GM19372 (cell line): ENCODE results near the gene PNMT.

Experiments
- ATAC-seq: cut with Tn5 transposase; IDR thresholded peaks from one replicate; pipeline ENCODE4 v1.9.1; 2021; ENCODE audit warnings: mild to moderate bottlenecking, low read depth, moderate library complexity; ENCODE audit not compliant: unreplicated experiment

The PNMT gene, protein sequence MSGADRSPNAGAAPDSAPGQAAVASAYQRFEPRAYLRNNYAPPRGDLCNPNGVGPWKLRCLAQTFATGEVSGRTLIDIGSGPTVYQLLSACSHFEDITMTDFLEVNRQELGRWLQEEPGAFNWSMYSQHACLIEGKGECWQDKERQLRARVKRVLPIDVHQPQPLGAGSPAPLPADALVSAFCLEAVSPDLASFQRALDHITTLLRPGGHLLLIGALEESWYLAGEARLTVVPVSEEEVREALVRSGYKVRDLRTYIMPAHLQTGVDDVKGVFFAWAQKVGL

DNA sequence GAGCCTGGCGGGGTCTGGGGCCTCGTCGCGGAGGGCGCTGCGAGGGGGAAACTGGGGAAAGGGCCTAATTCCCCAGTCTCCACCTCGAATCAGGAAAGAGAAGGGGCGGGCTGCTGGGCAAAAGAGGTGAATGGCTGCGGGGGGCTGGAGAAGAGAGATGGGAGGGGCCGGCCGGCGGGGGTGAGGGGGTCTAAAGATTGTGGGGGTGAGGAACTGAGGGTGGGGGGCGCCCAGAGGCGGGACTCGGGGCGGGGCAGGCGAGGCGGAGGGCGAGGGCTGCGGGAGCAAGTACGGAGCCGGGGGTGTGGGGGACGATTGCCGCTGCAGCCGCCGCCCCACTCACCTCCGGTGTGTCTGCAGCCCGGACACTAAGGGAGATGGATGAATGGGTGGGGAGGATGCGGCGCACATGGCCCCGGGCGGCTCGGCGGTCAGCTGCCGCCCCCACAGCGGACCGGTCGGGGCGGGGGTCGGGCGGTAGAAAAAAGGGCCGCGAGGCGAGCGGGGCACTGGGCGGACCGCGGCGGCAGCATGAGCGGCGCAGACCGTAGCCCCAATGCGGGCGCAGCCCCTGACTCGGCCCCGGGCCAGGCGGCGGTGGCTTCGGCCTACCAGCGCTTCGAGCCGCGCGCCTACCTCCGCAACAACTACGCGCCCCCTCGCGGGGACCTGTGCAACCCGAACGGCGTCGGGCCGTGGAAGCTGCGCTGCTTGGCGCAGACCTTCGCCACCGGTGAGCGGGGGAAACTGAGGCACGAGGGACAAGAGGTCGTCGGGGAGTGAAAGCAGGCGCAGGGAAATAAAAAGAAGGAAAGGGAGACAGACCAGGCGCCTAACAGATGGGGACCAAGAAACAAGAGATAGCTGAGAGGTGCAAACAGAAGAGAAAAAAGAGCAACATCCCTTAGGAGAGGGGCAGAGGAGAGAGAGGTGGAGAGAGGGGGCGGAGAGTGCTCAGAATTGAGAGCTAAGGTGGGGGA, at the start of gene PNMT:
Gene PNMT (plus strand): TSS at position 509 of the 980 bp plus-strand sequence. CDS start 23 bp downstream, at position 532.
- no peak for ATAC-seq

DNA sequence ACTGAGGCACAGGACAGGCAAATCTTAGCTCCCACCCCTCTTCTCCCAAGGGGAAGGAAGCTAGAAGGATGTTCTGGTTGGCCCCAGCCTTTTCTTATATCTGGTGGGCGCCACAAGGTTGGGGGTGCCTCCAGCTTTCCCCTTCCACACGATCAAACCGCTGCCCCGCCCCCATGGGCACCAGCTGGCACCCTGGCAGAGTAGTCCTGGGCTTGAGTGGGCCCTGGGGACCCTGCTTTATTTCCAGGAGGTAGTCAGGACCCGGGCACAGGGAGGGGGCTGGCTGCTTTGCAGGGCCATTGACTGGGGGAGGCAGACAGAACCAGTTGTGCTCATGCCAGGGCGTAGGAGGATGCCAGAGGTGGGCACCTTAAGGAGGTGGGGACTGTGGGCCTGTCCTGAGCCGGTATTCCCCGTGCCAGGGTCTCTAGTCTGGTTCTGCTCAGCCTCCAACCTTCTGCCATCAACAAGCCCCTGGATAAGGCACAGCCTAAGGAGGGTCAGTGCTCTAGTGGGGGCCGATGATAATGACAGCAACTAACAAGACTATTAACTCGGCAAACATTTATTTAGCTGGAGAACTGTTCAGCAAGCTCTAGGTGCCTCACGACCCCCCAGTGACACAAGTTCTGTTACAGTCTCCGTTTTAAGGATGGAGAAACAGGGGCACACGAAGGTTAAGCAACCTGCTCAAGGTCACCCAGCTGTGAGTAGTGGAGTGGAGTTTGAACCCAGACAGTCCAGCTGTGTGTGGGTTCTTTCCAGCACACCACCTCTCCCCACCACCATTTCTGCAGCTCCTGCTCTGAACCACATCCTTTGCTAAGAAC, 49.1 kb upstream of the PNMT start:
- no peak for ATAC-seq

DNA sequence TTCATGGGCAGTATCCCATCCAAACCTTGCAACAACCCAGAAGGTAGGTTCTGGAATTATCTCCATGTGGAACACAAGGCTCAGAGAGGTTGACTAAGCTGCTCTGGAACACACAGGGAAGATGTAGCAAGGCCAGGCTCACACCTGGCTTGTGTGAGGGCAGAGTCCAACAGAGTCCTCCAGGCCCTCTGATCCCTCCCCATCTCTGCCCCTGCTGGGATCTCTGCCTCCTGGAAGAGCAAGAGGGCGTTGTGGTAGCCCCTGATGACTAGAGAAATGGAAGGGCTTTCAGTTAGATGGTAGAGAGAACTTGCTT, 48.5 kb upstream of the PNMT start:
- ATAC-seq: no peak

DNA sequence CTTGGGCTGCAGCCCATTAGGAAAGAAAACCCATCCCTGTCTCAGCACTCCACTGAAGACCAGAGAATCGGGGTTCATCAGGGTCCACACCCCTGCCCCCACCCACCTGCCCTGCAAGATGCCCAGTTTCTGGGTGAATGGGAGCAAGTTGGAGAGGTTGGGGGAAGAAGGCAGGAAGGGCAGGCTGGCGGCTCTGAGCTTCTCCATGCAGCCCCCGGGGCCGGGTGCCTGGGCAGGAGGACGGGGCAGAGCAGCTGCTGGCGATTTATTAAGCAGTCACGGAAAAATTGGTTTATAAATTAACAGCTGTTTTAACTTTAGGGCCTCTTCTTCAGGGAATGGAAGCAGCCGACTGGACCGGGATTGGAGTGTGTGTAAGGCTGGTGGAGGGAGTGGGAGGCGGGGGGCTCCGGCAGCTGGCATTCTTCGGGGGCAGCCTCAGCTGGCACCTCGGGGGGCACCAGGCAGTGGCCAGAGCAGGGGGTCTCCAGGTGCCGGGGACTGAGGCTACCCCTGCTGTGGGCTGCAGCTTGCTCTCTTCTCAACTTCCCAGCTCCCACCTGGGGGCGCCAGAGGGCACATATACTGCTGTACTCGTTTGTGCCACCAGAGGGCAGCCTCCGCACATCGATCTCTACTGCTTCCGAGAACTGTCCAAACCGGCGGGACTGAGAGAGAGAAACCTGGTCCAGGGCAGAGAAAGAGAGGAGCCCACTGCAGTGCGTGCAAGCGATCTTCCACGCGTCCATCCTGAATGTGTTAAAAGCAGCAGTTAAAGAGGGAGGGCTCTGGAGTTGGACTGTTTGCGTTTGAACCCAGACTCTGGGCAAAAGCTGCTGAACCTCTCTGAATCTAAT, 46.5 kb upstream of the PNMT start:
- ATAC-seq: peak; percentile 58

DNA sequence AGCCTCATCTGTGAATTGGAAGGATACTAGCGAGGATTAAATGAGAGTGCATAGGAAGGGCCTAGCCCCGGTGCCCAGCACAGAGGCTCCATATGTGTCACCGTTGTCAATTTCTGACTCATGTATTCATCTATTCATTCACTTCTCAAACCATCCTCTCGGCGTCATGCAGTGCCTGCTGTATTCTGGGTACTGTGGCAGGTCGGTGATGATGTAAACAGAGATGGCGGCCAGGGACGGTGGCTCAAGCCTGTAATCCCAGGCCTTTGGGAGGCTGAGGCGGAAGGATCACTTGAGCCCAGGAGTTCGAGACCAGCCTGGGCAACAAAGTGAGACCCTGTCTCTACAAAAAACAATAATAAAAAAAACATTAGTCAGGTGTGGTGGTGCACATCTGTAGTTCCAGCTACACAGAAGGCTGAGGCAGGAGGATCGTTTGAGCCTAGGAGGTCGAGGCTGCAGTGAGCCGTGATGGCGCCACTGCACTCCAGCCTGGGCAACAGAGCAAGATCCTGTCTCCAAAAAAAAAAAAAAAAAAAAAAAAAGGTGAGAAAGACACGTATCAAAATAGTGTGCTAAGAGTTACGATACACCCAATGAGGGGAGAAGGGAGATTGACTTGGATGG, 45.8 kb upstream of the PNMT start:
- no peak for ATAC-seq

DNA sequence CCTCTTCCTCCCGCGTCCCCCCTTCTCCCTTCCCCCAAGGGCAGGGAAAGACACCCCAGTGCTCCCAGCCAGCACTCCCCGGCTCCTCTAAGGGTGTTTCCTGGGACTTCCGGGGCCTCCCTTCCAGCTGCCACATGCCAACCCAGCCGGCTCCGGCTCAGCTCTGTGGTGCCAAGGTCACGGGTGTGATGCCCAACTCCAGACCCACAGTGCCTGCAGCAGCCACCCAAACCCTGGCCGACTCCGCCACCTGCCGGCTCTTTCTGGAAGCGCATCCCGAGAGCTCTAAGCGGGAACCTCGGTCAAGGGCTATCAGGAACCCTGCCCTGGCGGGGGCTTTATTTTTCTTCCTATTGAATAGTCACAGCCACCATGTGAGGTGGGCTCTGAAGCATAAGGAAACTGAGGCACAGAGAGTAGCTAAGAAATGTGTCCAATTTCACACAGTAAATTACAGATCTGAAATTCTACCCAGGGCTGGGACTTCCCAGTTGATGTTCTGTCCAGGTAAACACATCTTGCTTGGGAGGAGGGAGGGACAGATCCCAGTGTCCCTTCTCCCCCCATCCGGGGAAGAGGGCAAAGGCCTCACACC, 44.8 kb upstream of the PNMT start:
- ATAC-seq: peak; percentile 60

DNA sequence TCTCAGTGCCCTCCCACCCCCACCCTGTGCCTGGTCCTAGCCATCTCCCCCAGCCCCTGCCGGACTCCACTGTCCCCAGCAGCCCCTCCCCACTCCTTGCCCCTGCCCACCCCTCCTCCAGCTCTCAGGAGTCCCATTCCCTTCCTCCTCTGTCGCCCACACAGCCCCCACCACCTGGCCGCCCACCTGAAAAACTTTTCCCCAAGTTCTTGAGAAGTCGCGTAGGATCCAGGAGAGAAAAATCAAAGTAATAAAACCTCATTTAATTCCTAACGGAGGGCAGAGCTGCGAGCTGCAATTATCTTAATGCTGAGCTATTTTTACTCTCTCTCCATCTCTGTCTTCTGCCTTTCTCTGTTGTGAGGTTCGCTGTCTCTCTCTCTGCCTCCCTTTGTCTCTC, 43.9 kb upstream of the PNMT start:
- ATAC-seq: no peak

DNA sequence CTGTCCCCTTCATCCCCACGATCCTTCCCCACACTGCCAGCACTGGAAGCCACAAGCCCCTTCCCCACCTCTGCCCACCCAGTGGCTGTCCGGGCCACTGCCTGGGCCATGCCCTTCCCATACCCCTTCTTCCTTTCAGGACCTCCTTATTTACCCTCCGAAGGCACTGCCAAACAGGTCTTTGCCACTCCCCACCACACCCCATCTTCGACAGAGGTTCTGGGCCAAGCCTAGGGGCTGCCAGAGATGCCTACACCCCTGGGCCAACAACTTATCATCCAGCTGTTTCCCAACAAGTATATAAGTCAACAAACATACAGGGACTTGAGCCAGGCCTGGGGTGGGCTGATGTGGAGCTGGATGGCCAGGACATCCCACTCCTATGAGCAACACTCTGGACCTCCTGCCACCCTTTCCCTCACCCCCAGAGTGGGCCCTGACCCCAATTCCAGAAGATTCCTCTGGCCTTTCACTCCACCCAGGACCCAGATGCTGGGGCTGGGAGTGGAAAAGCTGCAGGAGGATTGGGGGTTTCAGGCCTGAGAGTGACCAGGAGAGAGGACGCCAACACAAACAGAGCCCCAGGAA, 43.0 kb upstream of the PNMT start:
- no peak for ATAC-seq

DNA sequence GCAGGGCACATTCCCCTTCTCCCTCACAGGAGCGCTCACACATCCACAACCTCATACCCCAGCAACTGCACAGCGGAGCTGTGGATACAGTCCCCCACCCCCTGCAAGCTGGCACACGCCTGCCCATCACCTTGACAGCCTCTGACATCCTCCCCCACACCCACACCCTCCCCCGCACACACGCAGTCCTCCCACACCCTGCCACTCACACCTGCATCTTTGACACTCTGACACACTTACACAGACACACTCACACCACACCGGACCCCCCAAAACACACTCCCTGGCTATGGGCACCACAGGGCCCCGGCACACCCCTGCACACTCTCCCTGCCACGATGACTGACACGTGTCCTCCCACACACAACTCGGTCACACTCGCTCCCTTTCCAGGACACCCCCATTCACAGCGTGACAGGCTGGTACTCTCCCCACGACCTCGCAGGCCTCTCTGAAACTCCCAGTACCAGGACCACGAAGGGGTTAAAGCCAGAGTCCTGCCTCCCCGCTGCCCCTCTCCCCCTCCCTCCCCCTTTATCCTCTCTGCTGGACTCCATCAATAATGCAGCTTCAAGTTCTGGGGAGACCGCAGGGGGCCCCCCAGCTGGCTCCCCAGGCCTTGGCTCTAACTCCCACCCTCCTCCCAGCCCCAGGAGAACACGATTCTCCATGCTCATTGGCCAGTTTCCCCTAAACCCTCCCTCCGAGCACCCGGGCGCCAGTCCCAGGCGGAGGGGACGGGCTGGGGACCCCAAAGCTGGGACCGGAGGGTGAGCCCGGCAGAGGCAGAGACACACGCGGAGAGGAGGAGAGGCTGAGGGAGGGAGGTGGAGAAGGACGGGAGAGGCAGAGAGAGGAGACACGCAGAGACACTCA, 41.8 kb upstream of the PNMT start, which contains the start of gene PPP1R1B:
Gene PPP1R1B (plus strand): TSS at position 782 of the 876 bp plus-strand sequence. CDS start 441 bp downstream, outside the sequence.
- no peak for ATAC-seq

DNA sequence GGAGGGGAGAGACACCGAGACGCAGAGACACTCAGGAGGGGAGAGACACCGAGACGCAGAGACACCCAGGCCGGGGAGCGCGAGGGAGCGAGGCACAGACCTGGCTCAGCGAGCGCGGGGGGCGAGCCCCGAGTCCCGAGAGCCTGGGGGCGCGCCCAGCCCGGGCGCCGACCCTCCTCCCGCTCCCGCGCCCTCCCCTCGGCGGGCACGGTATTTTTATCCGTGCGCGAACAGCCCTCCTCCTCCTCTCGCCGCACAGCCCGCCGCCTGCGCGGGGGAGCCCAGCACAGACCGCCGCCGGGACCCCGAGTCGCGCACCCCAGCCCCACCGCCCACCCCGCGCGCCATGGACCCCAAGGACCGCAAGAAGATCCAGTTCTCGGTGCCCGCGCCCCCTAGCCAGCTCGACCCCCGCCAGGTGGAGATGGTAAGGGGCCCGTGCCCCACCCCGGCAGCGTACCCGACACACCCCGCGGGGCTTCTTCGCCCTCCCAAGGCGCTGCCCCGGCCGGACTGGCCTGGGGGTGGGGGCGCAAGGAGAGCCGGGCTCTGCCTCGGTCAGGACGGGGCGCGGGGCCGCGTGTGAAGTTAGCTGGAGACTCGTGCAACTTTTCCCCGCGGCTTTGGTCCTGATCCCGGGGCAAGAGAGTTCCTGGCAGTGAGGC, 41.1 kb upstream of the PNMT start:
- no peak for ATAC-seq

DNA sequence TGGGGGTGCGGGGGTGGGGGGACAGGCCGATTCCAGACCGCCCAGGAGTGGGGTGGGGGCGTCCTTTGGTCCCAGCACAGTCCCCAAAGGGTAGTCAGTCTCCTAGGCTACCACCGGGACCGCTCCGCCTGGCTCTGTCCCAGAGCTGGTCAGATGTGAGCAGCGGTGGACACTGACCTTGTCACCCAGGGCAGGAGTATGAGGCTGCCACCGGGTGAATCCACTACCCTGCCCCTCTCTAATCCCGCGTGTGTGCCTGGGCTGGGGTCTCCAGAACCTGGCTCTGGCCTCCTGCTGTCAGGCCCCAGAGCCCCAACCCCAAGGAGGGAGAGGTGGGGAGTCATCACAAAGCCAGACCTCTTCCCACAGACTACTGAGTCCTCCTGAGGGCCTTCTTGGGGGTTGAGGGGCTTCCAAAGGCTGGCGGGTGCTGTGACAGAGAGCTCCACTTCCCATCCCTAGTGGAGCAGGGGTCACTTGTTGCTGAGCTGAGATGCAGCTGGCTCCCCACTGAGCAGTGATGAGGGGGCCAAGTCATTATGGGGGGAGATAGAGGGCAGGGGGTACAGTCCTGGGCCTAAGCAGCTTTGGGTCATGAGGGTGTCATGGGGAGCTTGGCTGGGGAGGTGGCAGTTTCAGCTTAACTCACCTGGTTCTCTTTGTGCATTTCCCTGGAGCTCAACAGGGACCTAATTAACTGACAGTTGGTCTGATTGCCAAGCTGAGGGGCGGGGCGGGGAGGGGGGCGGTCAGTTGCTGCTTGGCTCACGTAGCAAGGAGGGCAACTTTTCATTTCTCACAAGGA, 40.3 kb upstream of the PNMT start:
- ATAC-seq: no peak

DNA sequence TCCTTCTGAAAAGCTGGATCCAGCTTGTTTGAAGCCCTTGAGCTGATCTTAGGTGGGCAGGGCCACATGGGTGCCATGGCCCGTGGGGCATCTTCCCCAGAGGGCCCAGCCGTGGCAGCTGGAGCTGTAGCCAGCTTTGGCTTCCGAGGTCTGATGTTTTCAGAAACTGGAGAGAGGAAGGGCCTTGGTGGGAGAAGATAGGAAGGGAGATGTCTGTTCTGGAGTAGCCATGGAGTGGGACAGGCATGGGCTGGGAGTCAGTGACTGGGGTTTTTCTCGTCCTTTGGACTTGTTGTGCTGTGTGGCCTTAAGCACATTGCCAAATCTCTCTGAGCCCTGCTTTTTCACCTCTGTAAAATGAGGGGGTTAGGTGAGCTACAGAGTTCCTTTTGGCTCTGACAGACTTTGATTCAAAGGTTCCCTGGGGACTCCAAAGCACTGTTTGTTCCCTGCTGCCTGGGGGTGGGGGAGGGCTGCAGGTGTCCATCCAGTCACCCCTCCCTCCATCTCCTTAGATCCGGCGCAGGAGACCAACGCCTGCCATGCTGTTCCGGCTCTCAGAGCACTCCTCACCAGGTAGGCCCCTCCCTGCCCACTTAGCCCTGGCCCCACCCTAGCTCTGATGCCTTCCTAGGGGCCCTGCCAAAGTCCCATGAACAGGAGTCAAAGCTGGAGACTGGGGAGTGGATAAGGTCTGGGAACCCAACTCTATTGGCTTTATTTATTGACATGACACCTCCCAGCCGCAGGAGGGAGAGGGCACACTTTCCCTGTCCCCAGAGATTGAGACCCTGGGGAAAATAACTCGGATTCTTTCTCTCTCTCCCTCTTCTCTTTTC, 39.4 kb upstream of the PNMT start:
- no peak for ATAC-seq

DNA sequence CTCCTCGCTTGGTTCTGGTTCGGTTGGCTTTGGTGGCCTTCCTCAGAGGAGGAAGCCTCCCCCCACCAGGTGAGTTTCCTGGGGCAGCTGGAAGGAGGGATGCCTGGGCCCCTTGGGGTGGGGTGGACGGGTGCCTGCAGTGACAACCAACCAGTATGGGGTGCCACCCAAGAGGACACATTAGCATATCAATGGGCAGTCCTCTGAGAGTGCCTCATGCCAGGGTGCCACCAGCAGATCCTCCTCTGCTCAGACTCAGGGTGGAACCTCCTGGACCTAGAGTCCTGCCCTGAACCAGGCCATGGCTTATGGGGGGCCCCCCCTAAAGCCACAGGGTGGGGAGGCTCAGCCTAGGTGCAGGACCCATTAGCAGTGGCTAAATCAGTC, 38.8 kb upstream of the PNMT start:
- ATAC-seq: no peak

DNA sequence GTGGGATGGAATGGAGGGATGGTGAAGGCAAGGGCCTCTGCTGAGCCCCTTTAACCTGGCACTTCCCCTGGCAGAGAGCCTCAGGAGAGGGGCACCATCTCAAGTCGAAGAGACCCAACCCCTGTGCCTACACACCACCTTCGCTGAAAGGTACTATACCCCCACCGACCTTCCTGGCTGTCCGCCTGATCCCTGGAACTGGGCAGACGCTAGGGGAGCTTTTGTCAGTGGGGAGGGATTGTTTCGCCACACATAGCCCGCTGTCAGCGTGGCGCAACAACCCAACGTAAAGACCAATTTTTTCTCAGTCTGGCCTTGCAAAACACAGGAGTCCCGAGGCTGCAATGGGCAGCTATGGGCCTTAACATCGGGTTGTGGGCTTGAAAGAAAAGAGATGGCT, 38.4 kb upstream of the PNMT start:
- no peak for ATAC-seq

DNA sequence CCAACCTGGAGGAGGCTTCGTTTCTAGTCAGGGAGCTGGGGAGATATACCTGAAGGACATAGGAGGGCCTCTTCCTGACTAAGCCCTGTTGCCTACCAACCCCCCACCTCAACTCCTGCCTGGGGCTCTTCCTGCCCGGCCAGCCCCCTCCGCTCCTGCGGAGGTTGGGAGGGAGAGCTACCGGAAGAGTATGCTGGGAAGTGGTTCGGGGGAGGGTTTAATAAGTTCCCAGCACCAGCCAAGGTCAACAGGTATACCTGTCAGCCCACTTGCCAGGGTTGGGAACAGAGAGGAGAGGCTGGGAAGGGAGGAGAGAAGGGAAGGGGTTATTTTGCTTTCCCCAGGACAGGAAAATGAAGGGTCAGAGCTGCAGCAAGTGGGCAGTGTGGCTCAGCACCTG, 36.9 kb upstream of the PNMT start:
- no peak for ATAC-seq
